Activated CD4-positive, alpha-beta T cell treated with anti-CD3 and anti-CD28 coated beads, Interleukin-2, amount 50 U/mL, for 24 hours (primary cell): Measurements from ENCODE around the gene MS4A12.
"Not testable (repeated sequence)": the region's sequence is repeated elsewhere in the genome, so short reads cannot be mapped to it uniquely, and the experiment has no call there.

Experiments used
- DNase-seq, 2 donors: peaks; one replicate each; pipeline ENCODE4 v3.0.0-alpha.2; 2020; ENCODE audit warnings: low read depth in 1 of 2, low spot score in 1 of 2

Gene MS4A12

DNA sequence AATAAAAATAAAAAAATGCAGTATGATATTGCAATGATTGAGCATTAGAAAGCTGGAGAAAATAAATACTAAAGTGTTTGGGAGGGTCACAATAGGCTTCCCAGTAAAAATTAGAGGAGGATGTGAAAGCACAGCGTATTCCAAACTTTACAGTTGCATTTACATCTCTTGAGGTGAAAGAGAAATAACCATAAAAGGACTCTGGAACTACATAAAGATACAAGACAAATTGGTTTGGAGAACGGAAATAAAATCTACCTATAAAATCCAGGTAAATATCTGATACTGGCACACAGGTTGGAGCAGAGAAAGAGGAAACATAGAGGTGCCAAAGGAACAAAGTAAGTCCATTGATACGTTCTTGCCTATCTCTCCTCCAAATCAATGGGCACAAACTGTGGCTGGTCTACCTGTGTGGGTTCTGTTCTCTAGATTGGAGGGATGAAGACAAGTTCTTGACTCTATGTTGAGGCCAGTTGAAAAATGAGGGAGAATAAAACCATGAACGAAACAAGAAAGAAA lies at the start of gene MS4A12:
MS4A12 (plus strand) TSS at position 291 of the 522 bp plus-strand sequence. CDS start 4,541 bp downstream, outside the sequence.
- no peak for DNase-seq

DNA sequence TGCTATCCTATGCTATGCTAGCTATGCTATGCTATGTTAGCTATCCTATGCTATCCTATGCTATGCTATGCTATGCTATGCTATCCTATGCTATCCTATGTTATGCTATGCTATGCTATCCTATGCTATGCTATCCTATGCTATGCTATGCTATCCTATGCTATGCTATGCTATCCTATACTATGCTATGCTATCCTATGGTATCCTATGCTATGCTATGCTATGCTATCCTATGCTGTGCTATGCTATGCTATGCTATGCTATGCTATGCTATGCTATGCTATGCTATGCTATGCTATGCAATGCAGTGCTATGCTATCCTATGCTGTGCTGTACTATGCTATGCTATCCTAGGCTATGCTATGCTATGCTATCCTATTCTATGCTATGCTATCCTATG lies 45.5 kb upstream of the MS4A12 start:
- no peak for DNase-seq

- no peak for DNase-seq
Measured at GRCh38 chr11:60447846-60448245, 44.7 kb upstream of the MS4A12 start.

DNA sequence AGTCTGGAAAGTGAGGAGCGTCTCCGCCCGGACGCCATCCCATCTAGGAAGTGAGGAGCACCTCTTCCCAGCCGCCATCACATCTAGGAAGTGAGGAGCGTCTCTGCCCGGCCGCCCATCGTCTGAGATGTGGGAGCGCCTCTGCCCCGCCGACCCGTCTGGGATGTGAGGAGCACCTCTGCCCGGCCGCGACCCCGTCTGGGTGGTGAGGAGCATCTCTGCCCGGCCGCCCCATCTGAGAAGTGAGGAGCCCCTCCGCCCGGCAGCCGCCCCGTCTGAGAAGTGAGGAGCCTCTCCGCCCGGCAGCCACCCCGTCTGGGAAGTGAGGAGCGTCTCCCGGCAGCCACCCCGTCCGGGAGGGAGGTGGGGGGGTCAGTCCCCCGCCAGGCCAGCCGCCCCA lies 41.4 kb upstream of the MS4A12 start:
- DNase-seq: not testable (repeated sequence)

- no peak for DNase-seq
Measured at GRCh38 chr11:60454212-60454611, 38.4 kb upstream of the MS4A12 start.

DNA sequence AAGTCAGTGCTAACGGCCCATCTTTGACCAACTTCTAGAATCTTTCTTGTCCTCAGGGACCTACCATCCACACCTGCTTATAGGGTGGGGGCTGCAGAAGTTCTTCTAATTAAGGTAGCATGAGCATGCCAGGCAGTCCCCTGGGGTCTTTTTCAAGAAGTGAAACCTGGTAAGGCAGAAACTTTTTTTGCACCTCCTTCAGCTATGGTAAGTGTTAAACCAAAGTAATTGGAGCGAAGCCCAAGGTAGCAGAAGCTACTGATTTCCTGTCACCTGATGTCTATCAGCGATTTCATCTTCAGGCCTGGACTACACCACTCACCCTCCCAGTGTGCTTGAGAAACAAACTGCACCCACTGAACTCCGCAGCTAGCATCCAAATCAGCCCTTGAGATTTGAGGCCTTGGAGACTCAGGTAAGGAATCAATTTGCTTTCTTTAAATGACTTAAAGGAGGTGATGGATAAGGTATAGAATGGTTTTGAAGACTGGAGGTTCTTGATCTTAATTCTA lies 37.0 kb upstream of the MS4A12 start, which contains the start of gene MS4A1:
MS4A1 (plus strand) TSS at position 317 of the 512 bp plus-strand sequence. CDS start 6,528 bp downstream, outside the sequence.
- no peak for DNase-seq

DNA sequence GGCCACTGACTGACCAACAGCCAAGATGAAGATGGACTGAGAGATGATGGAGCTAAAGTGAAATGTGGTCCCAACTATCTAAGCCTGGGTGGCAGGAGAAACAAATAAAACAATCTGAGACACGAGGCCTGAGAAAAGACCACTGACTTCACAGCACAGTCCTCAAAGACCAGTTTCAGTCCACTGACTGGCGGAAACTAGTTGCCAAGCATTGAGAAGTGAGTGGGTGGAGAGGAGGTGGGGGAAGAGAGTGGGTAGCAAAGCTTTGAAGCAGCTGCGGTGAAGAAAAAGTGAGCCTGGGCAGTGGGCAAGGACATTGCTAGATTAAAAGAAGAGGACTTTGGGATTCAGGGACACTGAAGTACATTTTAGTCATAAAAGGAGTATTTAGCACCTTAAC lies 35.0 kb upstream of the MS4A12 start:
- no peak for DNase-seq

DNA sequence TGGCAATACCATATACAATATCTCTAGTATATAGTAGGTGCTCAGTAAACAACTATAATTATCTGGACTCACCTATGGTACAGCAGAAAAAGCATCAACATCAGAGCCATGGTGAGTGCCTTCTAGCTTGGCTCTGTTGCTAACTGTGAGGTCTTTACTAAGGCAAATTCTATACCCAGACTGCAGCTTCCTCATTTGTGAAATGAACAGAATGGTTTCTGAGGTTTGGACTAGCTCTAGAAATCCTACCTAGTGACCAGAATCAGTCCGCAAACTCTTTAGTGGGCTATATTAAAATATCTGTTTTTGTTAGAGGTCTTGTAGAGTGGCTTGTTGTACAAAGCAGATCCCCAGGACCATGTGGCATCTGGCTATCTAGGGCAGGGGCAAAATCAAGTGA lies 33.2 kb upstream of the MS4A12 start:
- no peak for DNase-seq

- DNase-seq: no peak
Measured at GRCh38 chr11:60468829-60469228, 23.7 kb upstream of the MS4A12 start.

DNA sequence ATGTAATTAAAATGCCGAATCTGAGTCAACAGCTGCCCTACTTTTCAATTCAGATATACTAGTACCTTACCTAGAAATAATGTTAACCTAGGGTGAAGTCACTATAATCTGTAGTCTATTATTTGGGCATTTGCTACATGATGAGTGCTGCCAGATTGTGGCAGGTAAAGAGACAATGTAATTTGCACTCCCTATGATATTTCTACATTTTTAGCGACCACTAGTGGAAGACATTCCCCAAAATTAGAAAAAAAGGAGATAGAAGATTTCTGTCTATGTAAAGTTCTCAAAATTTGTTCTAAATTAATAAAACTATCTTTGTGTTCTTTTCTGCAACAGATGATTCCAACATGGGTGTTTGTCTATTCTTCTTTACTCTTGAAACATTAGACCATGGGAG lies 22.9 kb upstream of the MS4A12 start:
- no peak for DNase-seq

- DNase-seq: no peak
Measured at GRCh38 chr11:60477035-60477445, 15.5 kb upstream of the MS4A12 start.

GRCh38 chr11:60482361-60482760 lies 10.2 kb upstream of the MS4A12 start:
- no peak for DNase-seq

DNA sequence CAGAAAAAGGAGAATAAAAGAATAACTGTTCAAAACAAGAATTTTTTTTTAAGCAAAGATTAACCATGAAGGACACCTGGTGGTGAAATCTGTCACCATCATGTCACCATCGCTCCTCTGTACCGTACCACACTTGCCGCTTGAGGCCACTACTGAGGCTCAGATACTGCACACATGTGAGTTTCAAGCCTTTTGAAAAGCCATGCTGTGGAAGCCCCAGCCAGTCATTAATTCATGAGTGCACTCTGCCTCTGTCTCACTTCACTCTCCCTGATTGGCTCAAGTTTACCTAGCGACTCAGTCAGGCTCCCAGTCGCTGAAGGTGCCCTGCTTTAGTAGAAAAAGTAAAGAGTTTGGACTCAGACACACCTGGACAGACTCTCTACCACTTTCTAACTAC lies 6.6 kb upstream of the MS4A12 start:
- DNase-seq: no peak

DNA sequence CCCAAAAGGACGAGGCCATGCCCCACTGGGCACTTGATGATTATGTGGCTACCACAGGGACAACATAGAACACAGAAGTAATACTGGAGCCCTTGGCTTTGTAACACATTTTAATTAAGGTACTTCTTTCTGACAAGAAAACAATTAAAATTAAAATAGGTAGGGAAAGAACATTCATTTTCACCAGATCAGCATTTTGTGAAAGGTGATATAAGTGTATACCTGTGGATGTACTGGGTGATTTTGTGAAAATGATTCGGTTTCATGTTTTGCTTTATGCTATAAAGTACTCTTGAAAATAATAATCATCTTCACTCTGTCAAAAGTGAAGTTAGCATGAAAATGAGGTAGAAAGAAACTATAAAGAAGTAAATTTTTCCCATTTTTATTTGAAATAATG lies 876 bp downstream of the MS4A12 start:
- DNase-seq: no peak

GRCh38 chr11:60498399-60498798 lies 5.8 kb downstream of the MS4A12 start:
- DNase-seq: no peak

DNA sequence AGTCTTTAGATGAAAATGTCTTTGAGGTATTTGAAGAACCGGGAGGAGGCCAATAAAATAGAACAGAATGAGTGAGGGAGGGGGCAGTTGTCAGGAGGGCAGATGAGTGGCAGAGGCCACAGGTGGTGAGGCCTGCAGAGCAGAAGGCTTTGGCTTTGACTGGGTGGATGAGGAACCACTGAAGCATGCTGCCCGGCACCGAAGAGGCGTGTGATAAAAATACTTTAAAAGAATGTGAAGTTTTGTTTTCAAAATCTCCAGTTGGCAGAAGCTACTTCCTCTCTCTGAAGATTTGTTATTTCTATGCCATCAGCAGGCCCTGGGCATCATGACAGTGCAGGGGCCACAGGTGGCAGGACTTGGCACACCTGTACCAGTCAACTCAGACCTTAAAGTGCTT lies 6.3 kb downstream of the MS4A12 start:
- no peak for DNase-seq

GRCh38 chr11:60500276-60500910 lies 7.8 kb downstream of the MS4A12 start:
- no peak for DNase-seq

DNA sequence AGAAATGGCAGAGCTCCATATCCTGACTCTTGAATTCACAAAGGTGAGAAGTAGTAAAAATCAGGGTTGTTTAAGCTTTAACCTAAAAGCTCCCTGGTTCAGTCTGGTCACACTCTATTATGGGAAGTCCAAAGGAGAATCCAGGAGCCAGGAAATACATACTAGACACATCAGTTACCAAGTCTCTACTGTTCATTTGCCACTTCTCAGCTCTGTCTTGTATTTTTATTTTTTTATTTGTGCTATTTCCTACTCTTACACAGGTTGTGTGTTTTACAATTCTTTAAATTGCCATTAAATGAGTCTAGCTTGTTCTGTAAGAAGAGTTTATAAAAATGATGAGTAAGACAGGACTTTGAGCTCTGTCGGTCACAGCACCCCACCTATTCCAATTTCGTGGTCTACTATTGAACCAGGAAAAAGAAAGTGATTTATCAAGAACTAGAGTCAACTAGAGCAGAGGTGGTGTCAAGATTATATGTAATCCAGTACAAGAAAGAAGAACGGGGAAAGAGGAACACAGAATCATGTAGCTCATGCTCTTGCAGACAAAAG lies 9.7 kb downstream of the MS4A12 start:
- DNase-seq: no peak

GRCh38 chr11:60504219-60504905 lies 11.8 kb downstream of the MS4A12 start:
- peak in 1 of 2 donors; percentile 1 for DNase-seq

DNA sequence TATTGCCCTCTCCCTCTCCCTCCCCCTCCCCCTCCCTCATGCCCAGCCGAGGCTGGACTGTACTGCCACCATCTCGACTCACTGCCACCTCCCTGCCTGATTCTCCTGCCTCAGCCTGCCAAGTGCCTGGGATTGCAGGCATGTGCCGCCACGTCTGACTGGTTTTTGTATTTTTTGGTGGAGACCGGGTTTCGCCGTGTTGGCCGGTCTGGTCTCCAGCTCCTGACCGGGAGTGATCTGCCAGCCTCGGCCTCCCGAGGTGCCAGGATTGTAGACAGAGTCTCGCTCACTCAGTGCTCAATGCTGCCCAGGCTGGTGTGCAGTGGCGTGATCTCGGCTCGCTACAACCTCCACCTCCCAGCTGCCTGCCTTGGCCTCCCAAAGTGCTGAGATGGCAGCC lies 17.0 kb downstream of the MS4A12 start:
- not testable (repeated sequence) for DNase-seq

GRCh38 chr11:60510209-60510608 lies 17.6 kb downstream of the MS4A12 start:
- DNase-seq: not testable (repeated sequence)

DNA sequence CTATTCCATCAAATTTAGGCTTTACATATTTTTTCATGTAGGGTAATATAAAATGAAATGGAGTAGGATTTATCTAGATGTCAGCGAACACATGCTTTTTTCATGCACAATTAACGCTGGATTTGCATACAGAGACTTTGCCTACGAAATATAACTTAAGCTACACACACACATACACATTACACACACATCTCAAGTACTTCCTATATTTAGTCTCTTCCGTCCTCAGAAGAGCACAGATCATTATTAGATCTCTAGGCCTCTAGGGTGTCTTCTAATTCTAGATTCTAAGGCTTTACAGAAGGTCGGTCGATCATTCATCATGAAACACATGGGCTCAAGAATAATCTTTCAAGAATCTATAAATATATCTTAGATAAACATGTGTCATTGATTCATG lies 18.8 kb downstream of the MS4A12 start:
- DNase-seq: no peak
